ENCODE measurements around the gene AARS2. TPM values are rescaled to one million over a fixed set of nuclear protein-coding genes. Genes with fewer than 3 reads are reported as not detected.

Gene AARS2
- total and polyA plus RNA-seq, 10 of the 15 experiments (the other 5 are each of a cell fraction or from before 2014, with no cell fraction given), result 0.71 to 18.3 (median 12.7) TPM

- no peak for TF ChIP-seq RFX5 (IDR thresholded peaks at IDR 0.05; ENCODE audit: low read depth, low read length)
- TF ChIP-seq EED (IDR thresholded peaks at IDR 0.05; ENCODE audit: low read depth), result no peak
Observed at GRCh38 chr6:44277763-44278162, 35.4 kb downstream of the AARS2 start (continued).

- Histone ChIP-seq H3K4me1 (ENCODE audit: control insufficient read depth, insufficient read depth, low read length) (no peaks in the 10 kb centered on the region), H3K36me3 (ENCODE audit: control insufficient read depth in 2 of 2, insufficient read depth in 2 of 2, low read length in 1 of 2) (no peaks in the 10 kb centered on the region; a peak in 1 of 4 replicates), H3K9ac (ENCODE audit: control insufficient read depth, insufficient read depth, low read length) (no peak overlapping the region), H3K4me2 (ENCODE audit: control insufficient read depth, insufficient read depth) (no peak overlapping the region), H3K9me3 (replicated peaks; ENCODE audit: control insufficient read depth, insufficient read depth, low read length) (no peaks in the 10 kb centered on the region), H3K4me3 (no peak overlapping the region), H4K20me1 (ENCODE audit: control insufficient read depth, insufficient read depth) (no peaks in the 10 kb centered on the region), H3K79me2 (ENCODE audit: control insufficient read depth, insufficient read depth, low read length) (no peaks in the 10 kb centered on the region), H3K27me3 (replicated peaks in 1 of 2; ENCODE audit: control insufficient read depth in 2 of 2, insufficient read depth in 2 of 2, low read length in 1 of 2) (peaks cover 0 to 8% of the 10 kb centered on the region in 2 experiments; a peak in 3 of 4 replicates), H3K27ac (ENCODE audit: control insufficient read depth, insufficient read depth) (no peak overlapping the region), H2AFZ (ENCODE audit: control insufficient read depth, low read depth, low read length) (no peak overlapping the region)
- DNase-seq (ENCODE audit: low read depth, low spot score) (no peak), FAIRE-seq (no peak), ATAC-seq (no peak)
- RAD21 ChIA-PET (ENCODE audit: unreplicated experiment), result no interaction called here
- POLR2A ChIA-PET, result no interaction called here
- SMC1A ChIA-PET (ENCODE audit: uncharacterized antibody, unreplicated experiment), result interaction anchor here (0.6 to 1.4 kb wide), 2 partner anchors 10 to 160 kb away, joined by 3 to 4 read pairs; no protein-coding TSS in a partner anchor
- WGBS (ENCODE audit: insufficient coverage, insufficient replicate concordance, low lambda C conversion rate, missing lambda C conversion rate), result 58% methylated on average over 23 of the region's 23 CpGs
- intact Hi-C loops (cut with micrococcal nuclease; ENCODE audit: unreplicated experiment), result no loop called here
- BruUV-seq (replicated peaks), result no TSS peak
- in situ Hi-C loops (cut with MboI), result no loop called here
- CTCF ChIA-PET, result no interaction called here
- TF ChIP-seq FOXM1 (IDR thresholded peaks at IDR 0.05; ENCODE audit: low read depth, low read length) (no peak), ELK1 (IDR thresholded peaks at IDR 0.05; ENCODE audit: low read depth, low read length) (no peak), SKIL (IDR thresholded peaks at IDR 0.05; ENCODE audit: low read depth, poor library complexity, severe bottlenecking) (no peak), NFIC (IDR thresholded peaks at IDR 0.05; ENCODE audit: low read depth, low read length) (no peak), SMAD5 (IDR thresholded peaks at IDR 0.05; ENCODE audit: low read depth) (no peak), EGR1 (IDR thresholded peaks at IDR 0.05; ENCODE audit: borderline replicate concordance in 1 of 2, low read depth in 2 of 2, low read length in 2 of 2) (no peak), FOXK2 (IDR thresholded peaks at IDR 0.05) (no peak), STAT1 (conservative IDR thresholded peaks at IDR 0.05) (no peak), IKZF1 (conservative IDR thresholded peaks at IDR 0.05) (no peak), BHLHE40 (IDR thresholded peaks at IDR 0.05; ENCODE audit: borderline replicate concordance in 1 of 2, low read depth in 2 of 2, low read length in 1 of 2) (no peak), CBFB (IDR thresholded peaks at IDR 0.05; ENCODE audit: low read depth) (no peak), SUZ12 (IDR thresholded peaks at IDR 0.05; ENCODE audit: unreplicated experiment) (no peak), BRCA1 (IDR thresholded peaks at IDR 0.05; ENCODE audit: low read depth, low read length) (no peak), CEBPB (IDR thresholded peaks at IDR 0.05; ENCODE audit: borderline replicate concordance in 1 of 2, low read depth in 2 of 2, low read length in 2 of 2) (no peak), MEF2B (IDR thresholded peaks at IDR 0.05; ENCODE audit: partially characterized antibody, poor library complexity, severe bottlenecking) (no peak)
Observed at GRCh38 chr6:44276667-44277640, 36.2 kb downstream of the AARS2 start.
